HepG2 (cell line): ENCODE data around the gene STH. TPM values are rescaled to one million over a fixed set of nuclear protein-coding genes. Genes with fewer than 3 reads are reported as not detected.

Experiments used
- ATAC-seq: fragments of 200-7000 bp; cut with Tn5 transposase; 3 replicates; pipeline ENCODE4 v1.9.1; 2020; ENCODE audit warnings: mild to moderate bottlenecking, moderate library complexity
- BruUV-seq: library from RNA; stranded (reverse); fragments of 400-500 nt; replicated peaks from 2 replicates; lab custom pipeline; 2021; lab: Mats Ljungman, UMichigan
- CTCF ChIA-PET: fragments of 300-600 bp; formaldehyde crosslinking; extraction: SDS; loops from one replicate; lab custom pipeline; 2021; ENCODE audit warnings: low total read pairs, inconsistent platforms, low intra/inter-chr PET ratio; lab: Yijun Ruan, JAX
- POLR2A ChIA-PET: fragments of 350-600 bp; sonication (Branson Sonifier 250); formaldehyde crosslinking; loops from one replicate; lab custom pipeline; 2020; ENCODE audit warnings: antibody characterized with exemption, inconsistent platforms; lab: Yijun Ruan, JAX
- DNase-seq: peaks from one replicate; pipeline ENCODE4 v3.0.0-alpha.2; 2015; ENCODE audit warnings: low spot score
- FAIRE-seq: peaks from 3 replicates; lab custom pipeline; 2011; peaks lifted over from hg19 to GRCh38; lab: Jason Lieb, UNC
- H2AFZ ChIP-seq: one replicate; pipeline ENCODE4 v1.6.1; 2011; ENCODE audit warnings: low read length, inconsistent platforms
- H3K27ac ChIP-seq: fragments of 300-600 bp; 3 replicates; pipeline ENCODE4 v1.8.0; 2011; ENCODE audit warnings: mixed run types, mild to moderate bottlenecking, mixed read lengths, low read length, inconsistent platforms; ENCODE audit not compliant: insufficient read depth; ENCODE audit errors: extremely low read length
- H3K27me3 ChIP-seq, 2 experiments: fragments of 200-600 bp in 1 of 2; 2 replicates in 1 of 2; 3 replicates in 1 of 2; pipeline versions ENCODE4 v1.6.0 to v1.8.0; 2011; ENCODE audit warnings: low read length in 2 of 2, mild to moderate bottlenecking in 2 of 2, moderate library complexity in 2 of 2, inconsistent platforms in 1 of 2; ENCODE audit not compliant: insufficient read depth in 2 of 2, control insufficient read depth in 1 of 2
- H3K36me3 ChIP-seq, 2 experiments: fragments of 200-600 bp in 1 of 2; replicated peaks in 1 of 2; 2 replicates in 1 of 2; 3 replicates in 1 of 2; pipeline versions ENCODE4 v1.5.1 to v1.8.0; 2011; ENCODE audit warnings: low read length in 2 of 2, inconsistent platforms in 1 of 2; ENCODE audit not compliant: insufficient read depth in 2 of 2, control insufficient read depth in 1 of 2
- H3K4me1 ChIP-seq: 2 replicates; pipeline ENCODE4 v1.5.1; 2012; ENCODE audit warnings: low read length, inconsistent platforms; ENCODE audit not compliant: insufficient read depth
- H3K4me2 ChIP-seq: 2 replicates; pipeline ENCODE4 v1.6.0; 2011; ENCODE audit warnings: low read depth, low read length, inconsistent platforms
- H3K4me3 ChIP-seq, 3 experiments: fragments of 200-600 bp in 1 of 3; sonication (generic), shearing (Covaris generic) in 1 of 3; replicated peaks in 1 of 3; 2 replicates each; pipeline ENCODE4 v1.5.1; 2011 to 2016; ENCODE audit warnings: low read length in 3 of 3, inconsistent platforms in 2 of 3, low read depth in 2 of 3, mild to moderate bottlenecking in 2 of 3, control low read depth in 1 of 3, mixed read lengths in 1 of 3; ENCODE audit not compliant: insufficient read depth in 1 of 3
- H3K79me2 ChIP-seq: one replicate; pipeline ENCODE4 v1.6.1; 2011; ENCODE audit warnings: low read length, inconsistent platforms; ENCODE audit not compliant: insufficient read depth
- H3K9ac ChIP-seq: 2 replicates; pipeline ENCODE4 v1.6.0; 2011; ENCODE audit warnings: mild to moderate bottlenecking, low read depth, low read length, inconsistent platforms; ENCODE audit not compliant: insufficient read depth
- H3K9me3 ChIP-seq: 2 replicates; pipeline ENCODE4 v1.5.1; 2012; ENCODE audit warnings: mild to moderate bottlenecking, low read length
- H4K20me1 ChIP-seq: 2 replicates; pipeline ENCODE4 v1.6.0; 2011; ENCODE audit warnings: inconsistent platforms, mild to moderate bottlenecking, low read length, moderate library complexity; ENCODE audit not compliant: insufficient read depth
- CREB1 ChIP-seq, 2 experiments: fragments of 450-650 bp in 1 of 2; IDR thresholded peaks; 2 replicates each; pipeline ENCODE4 v1.6.1; 2016 to 2017; ENCODE audit warnings: control low read depth in 1 of 2, mild to moderate bottlenecking in 1 of 2, missing compliant biosample characterization in 1 of 2, missing genetic modification characterization in 1 of 2
- MTA3 ChIP-seq: sonication (generic); formaldehyde crosslinking; IDR thresholded peaks from 2 replicates; pipeline ENCODE4 v1.4.0; 2020; ENCODE audit warnings: missing genetic modification reagents
- SIX4 ChIP-seq: sonication (generic); formaldehyde crosslinking; IDR thresholded peaks from 2 replicates; pipeline ENCODE4 v1.4.0; 2020; ENCODE audit warnings: missing genetic modification reagents
- STAG1 ChIP-seq: sonication (generic); formaldehyde crosslinking; IDR thresholded peaks from 2 replicates; pipeline ENCODE4 v1.4.0; 2020; ENCODE audit warnings: missing genetic modification reagents
- ZBTB33 ChIP-seq: sonication (generic); formaldehyde crosslinking; IDR thresholded peaks from 2 replicates; pipeline ENCODE4 v1.4.0; 2020; ENCODE audit warnings: missing genetic modification reagents
- ZFP36L1 ChIP-seq: sonication (generic); formaldehyde crosslinking; IDR thresholded peaks from 2 replicates; pipeline ENCODE4 v1.8.0; 2022; ENCODE audit warnings: mild to moderate bottlenecking, missing genetic modification reagents, moderate library complexity
- ZNF263 ChIP-seq: sonication (generic); formaldehyde crosslinking; IDR thresholded peaks from 2 replicates; pipeline ENCODE4 v1.4.0; 2020; ENCODE audit warnings: missing genetic modification reagents
- ZNF670 ChIP-seq: sonication (generic); formaldehyde crosslinking; IDR thresholded peaks from 2 replicates; pipeline ENCODE4 v1.8.0; 2022; ENCODE audit warnings: mild to moderate bottlenecking, missing genetic modification reagents, borderline replicate concordance
- WGBS: methylation state at CpG from one replicate; pipeline ENCODE4 v1.1.6; 2017; ENCODE audit warnings: low lambda C conversion rate; 5-methylcytosine and 5-hydroxymethylcytosine counted together
- in situ Hi-C: cut with HindIII; loops from 2 replicates; pipeline ENCODE4 v1.10.0; 2017; ENCODE audit warnings: low pct_unique_long_range_greater_than_20kb; ENCODE audit not compliant: extremely low pct_ligation_motif_present
- intact Hi-C: fragments of 100-400 bp; cut with micrococcal nuclease; formaldehyde crosslinking; loops from one replicate; pipeline ENCODE4 v1.10.0; 2022; ENCODE audit not compliant: unreplicated experiment
- polyA plus RNA-seq, 8 experiments: library from polyadenylated mRNA; depleted of rRNA in 3 of 8; stranded (reverse) in 7 of 8; unstranded in 1 of 8; fragments of >200 nt; fragmentation: Illumina TruSeq in 4 of 8; extraction: Trizol in 4 of 8; gene quantifications; 2 replicates each; pipeline versions ENCODE4 v1.2.1 to v1.2.3, GENCODE V29; 2011 to 2016; ENCODE audit warnings: low read depth in 4 of 8, missing spikeins in 1 of 8, mixed read lengths in 1 of 8; ENCODE audit not compliant: insufficient read depth in 1 of 8
- total RNA-seq, 5 experiments: library from RNA; depleted of rRNA; stranded (reverse); fragments of >200 nt; fragmentation: Illumina TruSeq; extraction: Trizol; gene quantifications; 2 replicates each; pipeline ENCODE4 v1.2.3, GENCODE V29; 2016; ENCODE audit warnings: low read depth in 1 of 5

Gene STH
- total and polyA plus RNA-seq, 2 of the 13 experiments (the other 11 are each of a cell fraction or from before 2014, with no cell fraction given), result not detected

GRCh38 chr17:45952814-45953320 is 46.2 kb upstream of the STH start:
- Histone ChIP-seq H3K9ac (no peak overlapping the region), H3K4me2 (no peak overlapping the region), H3K79me2 (no peaks in the 10 kb centered on the region), H3K27me3 (peaks cover 4 to 12% of the 10 kb centered on the region in 2 experiments; a peak in 4 of 5 replicates), H2AFZ (no peak overlapping the region), H3K9me3 (no peaks in the 10 kb centered on the region), H3K27ac (no peak overlapping the region), H3K4me1 (peaks cover 15% of the 10 kb centered on the region), H3K36me3 (no peaks in the 10 kb centered on the region), H4K20me1 (no peaks in the 10 kb centered on the region), H3K4me3 (no peak overlapping the region)
- DNase-seq, result no peak
- no peak for FAIRE-seq
- no peak for TF ChIP-seq SIX4 (CRISPR knock-in tag)
- no peak for TF ChIP-seq STAG1 (CRISPR knock-in tag)
- no peak for TF ChIP-seq ZNF263 (CRISPR knock-in tag)
- TF ChIP-seq ZFP36L1, result no peak
- no peak for TF ChIP-seq MTA3
- TF ChIP-seq CREB1 (IDR thresholded peaks at IDR 0.05), result peak; percentile 84
- TF ChIP-seq CREB1 (CRISPR knock-in tag; IDR thresholded peaks at IDR 0.05), result no peak
- CTCF ChIA-PET, result no interaction called here
- in situ Hi-C loops, result no loop called here
- no peak for ATAC-seq
- intact Hi-C loops, result no loop called here
- POLR2A ChIA-PET, result no interaction called here
- 98% methylated on average over 6 of the region's 6 CpGs for WGBS
- no TSS peak for BruUV-seq

DNA sequence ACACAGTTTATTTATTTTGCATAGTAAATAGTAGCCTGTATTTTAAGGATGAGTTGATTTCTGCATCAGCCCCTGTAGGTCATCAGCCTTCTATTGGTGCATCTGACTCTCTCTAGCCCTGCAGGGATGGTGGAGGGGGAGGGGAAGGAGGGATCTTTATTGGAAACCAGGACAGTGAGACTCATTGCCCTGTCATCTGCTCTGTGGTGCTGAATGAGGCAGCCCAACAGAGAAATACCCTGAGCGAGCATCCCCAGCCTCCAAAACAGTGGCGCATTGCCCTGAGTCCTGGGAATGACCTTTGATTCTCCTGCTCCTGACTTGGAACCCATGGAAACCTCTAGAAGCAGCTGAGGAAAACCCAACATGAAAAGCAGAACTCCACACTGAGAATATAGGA is 45.5 kb upstream of the STH start:
- Histone ChIP-seq H4K20me1 (no peaks in the 10 kb centered on the region), H3K4me3 (no peak overlapping the region), H3K27ac (no peak overlapping the region), H3K36me3 (no peaks in the 10 kb centered on the region), H3K9me3 (no peaks in the 10 kb centered on the region), H3K4me1 (peaks cover 11% of the 10 kb centered on the region), H3K79me2 (no peaks in the 10 kb centered on the region), H3K27me3 (peaks cover 4 to 12% of the 10 kb centered on the region in 2 experiments; a peak in 4 of 5 replicates), H3K4me2 (no peak overlapping the region), H3K9ac (no peak overlapping the region), H2AFZ (no peak overlapping the region)
- ChIA-PET POLR2A (no interaction called here), CTCF (no interaction called here)
- DNase-seq (no peak), FAIRE-seq (no peak), ATAC-seq (no peak)
- in situ Hi-C loops (no loop called here), intact Hi-C loops (no loop called here)
- BruUV-seq, result no TSS peak
- TF ChIP-seq ZBTB33 (CRISPR knock-in tag) (peak; percentile 63; the same call in 1 of the 2 replicates), ZNF670 (CRISPR knock-in tag) (no peak)
- WGBS, result 63% methylated on average over 2 of the region's 2 CpGs
